Tongue (tissue), 2 donors: Measurements from ENCODE around the gene LRRC74B. TPM values are rescaled to one million over a fixed set of nuclear protein-coding genes. Genes with fewer than 3 reads are reported as not detected.
"Not testable (repeated sequence)": the region's sequence is repeated elsewhere in the genome, so short reads cannot be mapped to it uniquely, and the experiment has no call there.

Experiments used
- DNase-seq: peaks from one replicate; pipeline ENCODE4 v3.0.0-alpha.2; 2015
- total RNA-seq: library from RNA; depleted of rRNA; stranded (reverse); fragments of >200 nt; gene quantifications from one replicate; pipeline ENCODE4 v1.2.3, GENCODE V29; 2014

LRRC74B gene
- total RNA-seq, 1 donor from 2014 or later = not detected

DNA sequence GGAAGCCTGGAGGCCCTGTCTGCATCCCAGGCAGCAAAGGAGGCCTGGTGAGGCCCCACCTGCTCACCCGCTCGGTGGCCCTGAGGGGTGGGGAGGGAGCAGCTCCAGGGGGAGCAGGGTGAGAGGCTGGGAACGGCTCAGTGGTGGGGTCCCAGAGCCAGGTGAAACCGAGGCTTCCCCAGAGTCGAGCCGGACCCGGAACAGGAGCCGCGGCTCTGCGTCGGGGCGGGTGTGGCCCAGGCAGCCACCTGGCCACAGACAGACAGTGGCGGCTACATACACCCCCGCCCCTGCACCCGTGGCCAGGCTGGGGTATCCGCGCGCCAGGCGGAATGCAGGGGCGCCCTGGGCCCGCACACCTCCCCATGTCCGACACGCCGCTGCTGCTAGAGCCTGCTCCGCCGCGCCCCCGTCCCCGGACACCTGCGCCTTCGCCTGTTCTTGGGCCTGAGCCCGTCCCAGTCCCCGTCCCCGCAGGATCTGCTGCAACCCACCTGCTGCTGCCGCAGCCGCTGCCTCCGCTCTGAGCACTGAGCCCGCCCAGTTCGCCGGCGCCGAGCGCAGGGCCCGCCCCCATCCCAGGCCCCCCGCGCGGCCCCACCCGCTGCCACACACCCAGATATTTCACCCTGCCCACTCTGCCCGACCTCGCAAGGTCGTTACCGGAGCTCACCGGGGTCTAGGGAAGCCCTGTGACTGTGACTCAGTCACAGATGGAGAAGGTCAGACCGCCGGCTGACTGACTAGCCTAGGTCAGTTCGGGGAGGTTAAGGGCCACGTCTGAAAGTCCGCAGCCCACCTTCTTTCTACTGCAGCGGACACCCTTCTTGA lies 13.5 kb upstream of the LRRC74B start, which contains the start of gene SLC7A4:
TSS of gene SLC7A4 (minus strand) at position 525 of the 831 bp plus-strand sequence. CDS start 749 bp downstream, outside the sequence.
- peak; percentile 61 for DNase-seq

DNA sequence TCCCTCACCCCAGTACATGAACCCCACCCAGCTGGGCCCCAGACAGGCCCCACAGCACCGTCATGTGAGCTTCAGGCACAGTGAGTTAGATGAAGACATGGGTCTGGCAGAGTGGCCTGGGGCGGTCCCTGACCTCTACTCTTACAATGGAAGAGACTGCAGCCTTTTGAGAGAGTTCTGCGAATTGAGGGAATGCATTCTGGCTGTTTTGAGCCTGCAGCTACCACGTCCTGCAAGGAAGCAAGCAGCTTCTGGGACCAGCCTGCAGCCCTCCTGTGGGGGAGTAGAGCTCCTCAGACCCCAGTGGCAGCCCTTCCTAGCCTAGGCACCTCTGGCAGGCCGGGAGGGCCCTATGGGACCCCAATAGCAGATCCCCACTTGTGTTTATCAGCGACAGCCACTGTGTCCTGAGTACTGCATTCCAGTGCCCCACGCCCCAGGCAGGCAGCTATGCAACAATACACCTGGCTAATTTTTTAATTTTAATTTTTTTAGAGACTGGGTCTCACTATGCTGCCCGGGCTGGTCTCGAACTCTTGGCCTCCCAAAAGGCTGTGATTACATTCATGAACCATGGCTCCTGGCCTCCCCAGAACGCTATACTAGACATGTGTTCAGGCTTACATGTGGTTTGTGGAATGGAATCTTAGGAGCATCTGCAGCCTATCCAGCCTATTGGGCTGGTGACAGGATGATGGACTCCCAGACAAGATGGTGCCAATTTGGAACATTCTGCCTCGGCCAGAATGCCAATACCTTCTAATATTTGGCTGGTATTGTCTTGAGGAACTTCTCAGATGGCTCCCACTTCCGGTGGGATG lies 12.7 kb upstream of the LRRC74B start:
- DNase-seq = no peak

DNA sequence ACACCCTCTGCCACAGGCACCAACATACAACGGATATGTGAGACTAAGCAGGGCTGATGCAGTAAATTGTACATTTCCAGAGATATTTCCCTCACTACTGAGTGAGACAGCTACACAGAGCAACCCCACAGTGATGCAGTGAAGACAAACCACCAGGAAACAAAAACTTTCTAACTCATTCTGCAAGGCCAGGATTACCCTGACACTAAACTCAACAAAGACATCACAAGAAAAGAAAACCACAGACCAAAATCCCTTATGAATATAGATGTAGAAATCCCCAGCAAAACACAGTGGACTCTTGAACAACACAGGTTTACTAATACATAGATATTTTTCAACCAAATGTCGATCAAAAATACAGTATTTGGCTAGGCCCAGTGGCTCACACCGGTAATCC lies 11.9 kb upstream of the LRRC74B start:
- DNase-seq = no peak

DNA sequence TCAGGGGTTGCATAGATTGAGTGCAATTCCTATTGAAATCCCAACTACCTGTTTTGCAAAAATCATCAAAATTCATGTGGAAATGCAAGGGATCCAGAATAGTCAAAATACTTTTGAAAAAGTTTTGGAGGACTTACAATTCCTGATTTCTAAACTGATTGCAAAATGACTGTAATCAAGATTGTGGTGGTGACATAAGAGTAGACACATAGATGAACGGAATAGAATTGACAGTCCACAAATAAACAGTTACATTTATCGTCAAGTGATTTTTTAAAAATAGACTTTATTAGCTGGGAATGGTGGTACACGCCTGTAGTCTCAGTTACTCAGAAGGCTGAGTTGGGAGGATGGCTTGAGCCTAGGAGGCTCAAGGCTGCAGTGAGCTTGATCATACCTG lies 10.8 kb upstream of the LRRC74B start:
- no peak for DNase-seq

DNA sequence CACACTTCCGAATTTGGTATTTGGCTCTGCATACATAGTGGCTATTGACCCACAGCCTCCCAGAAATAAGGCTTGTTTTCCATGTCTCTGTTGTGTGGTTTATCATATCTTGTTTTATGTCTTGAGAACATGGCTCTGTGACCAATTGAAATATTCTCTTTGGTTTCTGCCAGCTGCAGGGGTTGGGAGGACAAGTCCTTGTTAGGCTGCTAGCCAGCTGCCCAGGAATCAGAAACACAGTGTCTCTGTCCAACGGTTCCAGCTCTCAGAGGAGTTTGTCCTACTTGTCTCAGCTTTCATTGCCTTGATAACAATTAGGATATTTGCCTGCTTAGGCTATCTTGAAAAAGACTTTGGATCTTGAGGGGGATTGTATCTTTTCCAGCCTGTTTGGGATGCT lies 7.3 kb upstream of the LRRC74B start:
- peak; percentile 85 for DNase-seq

DNA sequence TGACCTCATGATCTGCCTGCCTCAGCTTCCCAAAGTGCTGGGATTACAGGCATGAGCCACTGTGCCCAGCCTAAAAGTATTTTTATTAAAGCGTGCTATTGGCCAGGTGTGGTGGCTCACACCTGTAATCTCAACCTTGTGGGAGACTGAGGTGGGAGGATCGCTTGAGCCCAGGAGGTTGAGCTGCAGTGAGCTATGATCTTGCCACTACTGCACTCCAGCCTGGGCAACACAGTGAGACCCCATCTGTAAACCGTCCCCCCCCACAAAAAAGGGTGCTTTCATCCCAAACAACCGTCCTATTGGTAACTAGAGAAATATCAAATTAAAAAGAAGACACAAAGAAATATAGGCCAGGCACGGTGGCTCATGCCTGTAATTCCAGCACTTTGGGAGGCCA lies 6.6 kb upstream of the LRRC74B start:
- DNase-seq = not testable (repeated sequence)

DNA sequence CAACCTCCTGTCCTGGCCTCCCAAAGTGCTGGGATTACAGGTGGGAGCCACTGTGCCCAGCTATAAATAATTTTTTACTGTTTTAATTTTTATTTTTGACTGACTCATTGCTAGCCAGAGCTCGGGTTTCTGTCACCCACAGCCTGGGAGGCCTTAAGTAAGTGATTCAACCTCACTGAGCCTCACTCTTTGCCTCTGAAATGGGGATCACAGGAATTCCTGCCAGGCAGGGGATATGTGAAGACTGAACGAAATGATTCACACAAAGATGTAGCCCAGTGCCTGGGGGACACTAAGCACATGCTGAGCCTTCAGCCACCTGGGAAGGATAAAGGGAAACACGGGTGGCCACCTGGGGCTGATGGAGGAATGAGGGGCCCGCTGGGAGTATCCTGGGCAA lies 3.8 kb upstream of the LRRC74B start:
- no peak for DNase-seq

DNA sequence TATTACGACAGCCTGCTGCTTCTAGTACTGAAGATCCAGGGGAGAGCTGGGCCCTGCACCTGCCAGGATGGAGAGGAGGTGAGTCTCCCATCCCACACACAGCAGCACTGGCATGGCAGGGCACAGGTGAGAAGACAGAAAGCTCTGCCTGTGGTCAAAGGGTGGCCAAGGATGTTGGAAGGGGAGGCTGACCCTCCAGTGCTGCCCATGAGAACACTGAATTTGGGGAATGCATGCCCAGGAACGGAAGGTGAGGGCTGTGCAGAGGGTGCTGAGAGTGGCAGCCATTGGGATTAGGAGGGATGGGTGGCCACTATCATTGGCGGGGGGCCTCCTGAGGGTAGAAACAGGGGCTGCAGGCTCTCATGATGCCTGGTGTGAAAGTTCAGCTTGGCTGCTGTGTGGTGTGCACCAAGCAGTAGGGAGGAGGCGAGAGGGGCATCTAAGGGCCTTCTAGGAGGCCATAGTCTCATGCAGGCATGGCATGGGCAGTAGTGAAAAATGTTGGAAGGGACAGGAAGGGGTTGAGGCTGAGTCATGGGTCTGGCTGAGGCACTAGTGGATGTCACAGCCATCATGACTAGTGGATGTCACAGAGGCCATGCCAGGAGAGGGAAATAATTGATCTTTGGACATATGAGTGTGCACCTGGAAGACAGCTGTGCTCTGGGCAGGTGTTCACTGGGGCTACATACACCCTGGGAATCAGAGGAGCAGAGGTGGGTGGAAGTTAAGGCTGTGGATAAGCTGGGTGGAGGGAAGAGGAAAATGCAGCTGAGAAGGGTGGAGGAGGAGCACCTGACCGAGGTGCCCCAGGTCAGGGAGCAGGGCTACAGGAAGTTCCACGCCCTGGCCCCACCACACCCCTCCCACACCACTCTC lies 2.5 kb upstream of the LRRC74B start:
- DNase-seq = no peak

DNA sequence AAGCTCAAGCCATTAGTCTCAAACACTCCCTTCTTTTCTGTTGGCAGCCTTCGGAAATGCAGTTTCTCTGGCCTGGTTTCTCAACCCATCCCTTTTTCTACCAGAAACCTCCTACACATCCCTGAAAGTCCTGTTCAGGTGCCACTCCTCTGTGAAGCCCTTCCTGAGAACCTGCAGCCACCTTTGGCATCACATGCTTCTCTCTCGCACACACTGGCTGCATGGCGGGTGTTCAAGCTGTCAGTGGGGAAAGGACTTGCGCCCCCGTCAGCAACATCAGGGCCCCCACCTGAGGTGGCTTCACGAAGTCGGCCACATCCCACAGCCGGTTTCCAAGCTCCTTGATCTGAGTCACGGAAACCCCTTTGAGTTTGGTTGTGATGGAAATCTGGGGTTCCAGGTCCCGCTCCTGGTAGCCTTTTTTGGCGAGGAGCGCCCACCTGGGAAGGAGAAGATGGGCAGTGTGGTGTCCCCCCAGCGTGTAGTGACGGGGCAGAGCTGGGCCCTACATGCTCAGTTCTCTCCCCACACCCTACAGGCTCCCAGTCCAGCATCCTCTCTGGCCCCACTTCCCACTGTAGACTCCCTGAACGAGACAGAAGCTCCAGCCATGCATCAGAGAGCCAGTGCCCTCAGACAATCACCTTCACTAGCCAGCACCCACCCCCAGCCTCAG lies 1.7 kb upstream of the LRRC74B start:
- no peak for DNase-seq

DNA sequence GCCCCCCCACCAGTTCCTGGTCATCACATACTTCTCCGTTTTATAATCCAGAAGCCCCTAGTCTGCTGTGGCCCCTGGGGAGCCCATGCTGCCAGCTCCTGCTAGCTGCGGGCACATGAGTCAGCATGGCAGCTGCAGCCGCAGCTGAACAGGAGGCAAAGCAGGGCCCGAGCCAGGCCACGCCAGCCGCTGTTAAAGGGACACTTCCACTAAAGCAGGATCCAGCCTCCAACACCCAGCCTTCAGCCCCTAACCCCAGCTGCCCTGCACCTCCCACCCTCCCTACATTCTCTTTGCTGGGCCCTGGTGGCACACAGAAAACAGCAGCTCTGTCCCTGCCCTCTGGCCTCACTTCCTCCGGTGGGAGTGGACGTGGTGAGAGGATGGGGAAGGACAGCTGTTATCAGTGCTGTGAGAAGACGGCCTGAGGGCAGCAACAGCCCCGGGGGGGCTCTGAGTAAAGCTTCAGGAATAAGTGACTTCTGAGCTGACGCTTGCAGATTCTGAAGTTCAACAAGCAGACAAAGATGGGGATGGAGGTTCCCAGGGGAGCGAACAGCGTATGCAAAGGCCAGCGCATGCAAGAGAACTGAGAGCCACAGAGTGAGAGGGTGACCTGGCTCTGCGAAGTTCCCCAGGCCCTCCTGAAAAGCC lies 688 bp upstream of the LRRC74B start:
- peak; percentile 84 for DNase-seq

DNA sequence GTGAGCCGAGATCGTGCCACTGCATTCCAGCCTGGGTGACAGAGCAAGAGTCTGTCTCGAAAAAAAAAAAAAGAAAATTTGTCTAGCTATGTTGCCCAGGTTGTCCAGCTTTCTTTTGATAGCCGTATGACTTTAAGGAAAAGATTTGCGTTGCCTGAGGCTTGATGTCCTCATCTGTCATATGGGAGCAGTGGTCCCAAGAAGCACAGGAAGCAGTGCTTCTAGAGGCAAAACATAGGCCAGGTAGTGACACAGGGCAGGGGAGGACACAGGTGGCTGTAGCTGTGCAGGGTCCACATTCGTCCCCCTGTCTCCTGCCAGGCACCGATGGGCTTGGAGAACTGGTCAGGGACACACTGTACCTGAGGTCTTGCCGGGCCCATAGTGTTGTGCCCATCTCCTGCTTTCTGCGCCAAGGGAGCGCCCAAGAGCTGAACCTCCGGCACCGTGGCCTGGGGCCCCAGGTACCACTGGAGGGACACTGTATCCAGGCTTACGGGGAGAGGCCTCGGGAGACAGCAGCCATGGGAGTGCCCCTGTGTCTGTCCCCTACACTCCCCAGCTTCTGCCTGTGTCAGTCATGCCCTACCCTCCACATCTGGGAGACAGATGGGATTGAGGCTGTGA lies 1.4 kb downstream of the LRRC74B start:
- no peak for DNase-seq

DNA sequence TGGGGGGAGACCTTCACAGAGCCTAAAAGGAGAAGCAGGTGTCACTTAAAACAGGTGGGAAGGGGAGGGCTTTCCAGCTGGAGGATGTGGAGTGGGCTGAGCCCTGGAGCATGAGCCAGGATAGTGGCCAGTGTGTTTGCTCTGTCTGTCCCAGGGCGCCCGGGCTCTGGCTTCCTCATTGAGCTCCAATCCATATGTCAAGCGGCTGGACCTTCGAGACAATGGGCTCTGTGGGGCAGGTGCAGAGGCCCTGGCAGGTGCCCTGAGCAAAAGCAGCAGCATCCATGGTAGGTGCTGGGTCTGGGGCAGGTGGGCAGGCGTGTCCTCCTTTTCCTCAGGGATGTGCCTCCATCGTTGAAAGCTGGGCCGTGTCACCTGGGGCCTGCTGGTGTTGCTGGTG lies 2.0 kb downstream of the LRRC74B start:
- DNase-seq = no peak

DNA sequence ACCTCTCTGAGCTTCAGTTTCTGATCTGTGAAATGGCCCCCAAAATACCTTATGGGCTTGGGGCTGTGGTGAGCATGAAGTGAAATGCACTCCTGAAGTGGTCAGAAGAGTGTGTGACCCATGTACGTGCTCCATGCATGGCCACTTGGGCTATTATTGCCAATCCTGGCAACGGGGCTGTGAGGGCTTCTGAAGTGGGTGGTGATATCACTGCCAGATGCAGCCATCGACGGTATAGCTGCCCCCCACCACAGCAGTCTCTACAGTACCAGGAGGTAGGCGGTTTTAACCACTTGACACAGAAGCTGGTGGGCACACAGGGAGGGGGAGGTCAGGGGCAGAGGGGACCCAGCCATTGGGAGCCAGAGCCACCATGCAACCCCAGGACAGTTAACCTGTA lies 2.7 kb downstream of the LRRC74B start:
- DNase-seq = not testable (repeated sequence)

DNA sequence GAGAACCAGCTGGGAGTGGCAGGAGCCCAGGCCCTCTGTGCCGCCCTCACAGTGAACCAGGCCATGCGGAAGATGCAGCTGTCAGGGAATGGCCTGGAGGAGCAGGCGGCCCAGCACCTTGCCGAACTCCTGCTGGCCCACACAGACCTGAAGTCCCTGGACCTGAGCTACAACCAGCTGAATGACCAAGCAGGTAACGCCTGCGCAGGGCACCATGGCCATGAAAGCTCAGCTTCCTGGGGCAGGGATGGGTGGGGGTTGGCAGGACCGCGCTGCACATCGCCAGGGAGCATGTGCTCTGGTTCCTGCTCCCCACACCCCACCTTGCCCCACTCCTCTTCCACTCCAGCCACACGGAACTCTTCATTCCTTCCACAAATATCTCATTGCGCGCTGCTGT lies 3.2 kb downstream of the LRRC74B start:
- not testable (repeated sequence) for DNase-seq

DNA sequence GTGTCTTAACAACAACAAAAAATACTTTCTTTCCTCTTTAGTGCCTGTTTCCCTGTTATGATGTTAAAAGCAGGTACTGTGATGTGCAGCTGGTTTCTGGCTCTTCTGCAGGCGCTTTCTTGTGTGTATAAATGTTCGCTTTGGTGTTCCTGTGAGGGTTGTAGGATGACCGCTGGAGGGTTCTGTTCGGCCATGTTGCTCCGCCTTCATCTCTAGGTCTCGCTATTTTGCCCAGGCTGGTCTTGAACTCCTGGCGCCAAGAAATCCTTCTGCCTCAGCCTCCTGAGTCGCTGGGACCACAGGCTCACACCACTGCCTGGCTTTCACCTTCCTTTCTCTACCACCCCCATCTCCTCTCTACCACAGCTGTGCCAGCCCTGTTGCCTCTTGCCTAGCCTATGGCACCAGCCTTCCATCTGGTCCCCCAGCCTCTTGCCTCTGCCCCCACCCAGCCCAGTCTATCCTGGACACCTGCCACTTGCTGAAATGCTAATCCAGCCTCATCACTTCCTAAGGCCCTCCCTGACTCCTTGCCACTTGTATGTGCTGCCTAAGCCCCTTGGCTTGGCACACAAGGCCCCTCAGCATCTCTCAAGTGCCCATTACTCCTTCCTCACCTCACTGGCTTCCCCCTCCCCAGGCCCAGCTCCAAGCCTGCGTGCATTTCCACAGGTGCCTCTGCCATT lies 5.5 kb downstream of the LRRC74B start:
- peak; percentile 49 for DNase-seq

DNA sequence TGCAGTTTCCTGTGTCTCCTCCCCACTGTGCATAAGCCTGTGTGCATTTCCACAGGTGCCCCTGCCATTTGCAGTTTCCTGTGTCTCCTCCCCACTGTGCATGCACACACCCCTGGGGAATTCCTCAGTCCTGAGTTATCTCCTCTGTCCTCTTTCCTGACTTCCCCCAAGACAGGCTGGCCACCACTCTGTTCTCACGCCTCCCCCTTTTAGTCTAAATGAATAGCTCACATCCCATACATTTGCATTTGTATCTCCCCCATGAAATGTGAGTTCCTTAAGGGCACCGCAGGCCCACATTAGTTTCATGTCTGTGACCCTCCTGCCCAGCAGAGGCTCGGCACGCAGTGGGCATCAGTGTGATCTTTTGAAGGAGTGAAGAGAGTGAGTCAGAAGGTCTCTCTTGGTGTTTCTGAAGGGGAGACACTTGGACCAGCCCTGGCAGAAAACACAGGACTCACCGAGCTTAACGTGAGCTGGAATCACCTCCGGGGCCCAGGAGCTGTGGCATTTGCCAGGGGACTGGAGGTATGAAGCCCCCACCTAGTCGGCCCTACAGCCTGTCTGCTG lies 6.2 kb downstream of the LRRC74B start:
- no peak for DNase-seq

DNA sequence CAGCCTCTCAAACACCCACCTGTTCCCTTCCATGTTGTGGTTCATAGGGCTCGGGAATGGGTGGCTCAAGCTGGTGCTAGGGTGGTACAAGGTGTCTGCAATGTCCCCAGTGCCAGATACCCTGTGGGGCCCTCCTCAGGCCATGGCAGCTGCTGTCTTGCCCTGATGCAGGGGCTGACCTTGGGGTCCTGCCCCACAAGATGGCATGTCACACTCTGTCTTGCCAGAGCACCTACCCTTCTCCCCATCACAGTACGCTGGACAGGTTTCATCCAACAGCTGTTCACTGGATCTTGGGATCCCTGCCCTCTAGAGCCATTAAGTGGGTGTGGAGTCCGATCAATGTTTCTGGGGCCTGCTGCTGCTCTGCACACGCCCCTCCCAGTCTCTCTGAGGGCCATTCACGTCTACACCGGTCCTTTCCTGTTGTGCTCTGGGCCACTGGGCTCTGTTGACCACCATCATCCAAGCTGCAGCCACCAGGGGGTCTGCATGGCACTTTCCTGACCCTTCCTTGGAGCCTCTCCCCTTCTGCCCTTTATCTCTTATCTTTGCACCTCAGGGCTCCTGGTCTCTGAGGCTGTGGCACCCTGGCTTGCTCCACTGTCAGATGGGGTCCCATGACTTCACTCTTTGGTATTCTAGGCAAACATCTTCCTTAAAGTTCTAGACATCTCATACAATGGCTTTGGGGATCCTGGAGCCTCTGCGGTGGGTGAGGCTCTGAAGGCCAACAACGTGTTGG lies 7.1 kb downstream of the LRRC74B start:
- no peak for DNase-seq

DNA sequence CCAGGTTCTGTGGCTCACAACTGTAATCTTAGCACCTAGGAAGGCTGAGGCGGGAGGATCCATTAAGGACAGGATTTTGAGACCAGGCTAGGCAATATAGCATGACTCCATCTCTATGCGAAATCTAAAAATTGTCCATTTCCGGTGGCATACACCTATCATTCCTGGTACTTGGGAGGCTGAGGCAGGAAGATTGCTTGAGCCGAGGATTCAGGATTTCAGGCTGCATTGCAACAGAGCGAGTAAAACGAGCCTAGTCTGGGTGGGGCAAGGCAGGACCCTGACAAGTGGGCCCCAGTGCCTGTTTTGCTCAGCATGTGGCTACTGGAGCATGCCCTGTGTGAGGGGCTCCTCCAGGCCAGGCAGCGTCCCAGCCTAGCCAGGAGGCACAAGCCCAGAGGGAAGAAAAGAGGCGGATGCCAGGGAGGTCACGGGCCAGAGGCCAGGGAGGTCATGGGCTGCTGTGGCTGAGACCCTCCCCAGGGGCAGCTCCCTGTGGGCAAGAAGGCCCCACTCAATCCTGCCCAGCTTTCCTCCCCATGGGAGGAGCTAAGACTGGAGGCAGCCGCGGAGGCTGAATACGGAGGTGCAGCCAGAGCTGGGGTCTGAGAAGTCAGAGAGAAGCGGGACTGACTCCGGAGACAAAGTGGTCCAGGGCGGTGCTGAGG lies 8.4 kb downstream of the LRRC74B start:
- no peak for DNase-seq
